Measurements from ENCODE around the gene S100Z.
A peak's percentile ranks its signal among the peaks of the same experiment; 100 is the strongest.

The S100Z gene

GRCh38 chr5:76838481-76839261, 11.1 kb upstream of the S100Z start (continued):
- TF ChIP-seq ZNF18 (tag by site-specific recombination; IDR thresholded peaks at IDR 0.05) (0 out of 2 replicates have a peak, but pooled peaks have one; percentile 13), ZNF692 (tag by site-specific recombination; IDR thresholded peaks at IDR 0.05) (peak; percentile 86), HOXC10 (CRISPR knock-in tag; IDR thresholded peaks at IDR 0.05) (no peak), ZNF366 (tag by site-specific recombination; conservative IDR thresholded peaks at IDR 0.05) (peak; percentile 61), HOXA7 (CRISPR knock-in tag; IDR thresholded peaks at IDR 0.05; ENCODE audit: borderline replicate concordance) (no peak), PRDM10 (tag by site-specific recombination; IDR thresholded peaks at IDR 0.05) (peak; percentile 69), ZFP69B (tag by site-specific recombination; IDR thresholded peaks at IDR 0.05) (peak; percentile 75; the same call in 1 of the 2 replicates), ZNF629 (tag by site-specific recombination; IDR thresholded peaks at IDR 0.05) (peak; percentile 71), MYNN (tag by site-specific recombination; IDR thresholded peaks at IDR 0.05; ENCODE audit: borderline replicate concordance) (peak; percentile 94), ZNF645 (tag by site-specific recombination; IDR thresholded peaks at IDR 0.05) (no peak), ZFP3 (tag by site-specific recombination; IDR thresholded peaks at IDR 0.05; ENCODE audit: low read depth) (no peak), FEZF1 (tag by site-specific recombination; IDR thresholded peaks at IDR 0.05) (peak; percentile 11; the same call in 1 of the 2 replicates), ZNF416 (tag by site-specific recombination; IDR thresholded peaks at IDR 0.05) (no peak), SCRT1 (tag by site-specific recombination; IDR thresholded peaks at IDR 0.05; ENCODE audit: borderline replicate concordance) (no peak), PRDM6 (tag by site-specific recombination; IDR thresholded peaks at IDR 0.05) (0 out of 2 replicates have a peak, but pooled peaks have one; percentile 43), ZNF843 (tag by site-specific recombination; IDR thresholded peaks at IDR 0.05) (0 out of 2 replicates have a peak, but pooled peaks have one; percentile 21), ZNF24 (tag by site-specific recombination; IDR thresholded peaks at IDR 0.05) (peak; percentile 39; the same call in 1 of the 2 replicates), KLF10 (tag by site-specific recombination; IDR thresholded peaks at IDR 0.05) (peak; percentile 56; the same call in 1 of the 2 replicates), HOXD13 (CRISPR knock-in tag; IDR thresholded peaks at IDR 0.05; ENCODE audit: borderline replicate concordance) (0 out of 2 replicates have a peak, but pooled peaks have one; percentile 43), ZSCAN30 (tag by site-specific recombination; IDR thresholded peaks at IDR 0.05) (peak; percentile 28; the same call in 1 of the 2 replicates), ZNF660 (tag by site-specific recombination; IDR thresholded peaks at IDR 0.05) (peak; percentile 98), PRDM4 (tag by site-specific recombination; IDR thresholded peaks at IDR 0.05) (no peak), GFI1B (tag by site-specific recombination; IDR thresholded peaks at IDR 0.05) (no peak), SP7 (tag by site-specific recombination; IDR thresholded peaks at IDR 0.05) (peak; percentile 99)
